Naive thymus-derived CD4-positive, alpha-beta T cell (primary cell): ENCODE results near the gene PLD3. TPM values are rescaled to one million over a fixed set of nuclear protein-coding genes. Genes with fewer than 3 reads are reported as not detected.

Experiments
- ATAC-seq: fragments of 150-1000 bp; cut with Tn5 transposase; 2 replicates; pipeline ENCODE4 v1.10.0; 2021; ENCODE audit warnings: mild to moderate bottlenecking, moderate library complexity
- CTCF ChIA-PET: fragments of 350-600 bp; sonication (Branson Sonifier 250); formaldehyde crosslinking; loops from one replicate; lab custom pipeline; 2021; ENCODE audit warnings: antibody characterized with exemption; lab: Charles Lee
- POLR2A ChIA-PET: fragments of 350-600 bp; sonication (Branson Sonifier 250); formaldehyde crosslinking; loops from one replicate; lab custom pipeline; 2021; ENCODE audit warnings: antibody characterized with exemption, inconsistent platforms; lab: Charles Lee
- DNase-seq, 9 donors: peaks; one replicate each; pipeline versions ENCODE4 v3.0.0 to v3.0.0-alpha.2; 2020 to 2022; ENCODE audit warnings: mixed read lengths in 1 of 9
- H3K27ac ChIP-seq: one replicate; pipeline ENCODE4 v1.7.0; 2013; ENCODE audit warnings: mild to moderate bottlenecking, low read depth, low read length, moderate library complexity
- H3K27me3 ChIP-seq, 2 donors: one replicate each; pipeline ENCODE4 v1.7.0; 2013; ENCODE audit warnings: low read length in 2 of 2, mild to moderate bottlenecking in 2 of 2, moderate library complexity in 2 of 2; ENCODE audit not compliant: control insufficient read depth in 2 of 2, insufficient read depth in 2 of 2
- H3K36me3 ChIP-seq, 3 experiments: 1 replicate in 2 of 3; 2 replicates in 1 of 3; pipeline ENCODE4 v1.7.0; 2013; ENCODE audit warnings: low read length in 3 of 3, mild to moderate bottlenecking in 3 of 3, moderate library complexity in 1 of 3; ENCODE audit not compliant: insufficient read depth in 3 of 3, control insufficient read depth in 2 of 3
- H3K4me1 ChIP-seq, 2 donors: one replicate each; pipeline ENCODE4 v1.7.0; 2013; ENCODE audit warnings: low read length in 2 of 2, mild to moderate bottlenecking in 2 of 2, moderate library complexity in 1 of 2; ENCODE audit not compliant: control insufficient read depth in 2 of 2, insufficient read depth in 2 of 2
- H3K4me3 ChIP-seq: 2 replicates; pipeline ENCODE4 v1.7.0; 2013; ENCODE audit warnings: mild to moderate bottlenecking, low read length
- H3K9me3 ChIP-seq, 3 experiments: 1 replicate in 2 of 3; 2 replicates in 1 of 3; pipeline ENCODE4 v1.7.0; 2013; ENCODE audit warnings: low read length in 3 of 3; ENCODE audit not compliant: control insufficient read depth in 2 of 3
- H3K27ac Mint-ChIP-seq, 9 donors: one replicate each; pipeline ENCODE4 v1.8.0; 2020 to 2022; ENCODE audit warnings: mixed read lengths in 9 of 9, mild to moderate bottlenecking in 8 of 9, moderate library complexity in 5 of 9, inconsistent platforms in 2 of 9
- H3K27me3 Mint-ChIP-seq, 5 donors: one replicate each; pipeline ENCODE4 v1.8.0; 2021 to 2022; ENCODE audit warnings: mixed read lengths in 5 of 5, mild to moderate bottlenecking in 1 of 5
- H3K36me3 Mint-ChIP-seq, 5 donors: one replicate each; pipeline ENCODE4 v1.8.0; 2020 to 2022; ENCODE audit warnings: mixed read lengths in 5 of 5, mild to moderate bottlenecking in 3 of 5, inconsistent platforms in 1 of 5
- H3K4me1 Mint-ChIP-seq, 7 donors: one replicate each; pipeline ENCODE4 v1.8.0; 2020 to 2022; ENCODE audit warnings: mixed read lengths in 7 of 7, mild to moderate bottlenecking in 3 of 7, inconsistent platforms in 1 of 7
- H3K4me3 Mint-ChIP-seq, 10 donors: one replicate each; pipeline ENCODE4 v1.8.0; 2020 to 2022; ENCODE audit warnings: mild to moderate bottlenecking in 10 of 10, mixed read lengths in 10 of 10, moderate library complexity in 6 of 10, inconsistent platforms in 2 of 10
- H3K9me3 Mint-ChIP-seq, 11 donors: one replicate each; pipeline ENCODE4 v1.8.0; 2020 to 2022; ENCODE audit warnings: mixed read lengths in 11 of 11, mild to moderate bottlenecking in 4 of 11, inconsistent platforms in 1 of 11, moderate library complexity in 1 of 11
- intact Hi-C, 2 donors: fragments of 100-400 bp; cut with micrococcal nuclease; formaldehyde crosslinking; loops; one replicate each; pipeline ENCODE4 v1.15.1; 2023
- polyA plus RNA-seq, 2 donors: library from polyadenylated mRNA; unstranded; fragments of 300-500 nt; fragmentation: Illumina TruSeq; gene quantifications; one replicate each; pipeline ENCODE4 v1.2.3, GENCODE V29; 2021
- total RNA-seq, 6 experiments: library from RNA in 5 of 6; stranded (reverse) in 5 of 6; gene quantifications; 1 replicate in 5 of 6; 2 replicates in 1 of 6; pipeline ENCODE4 v1.2.3 and lab custom pipeline; 2021 to 2026

PLD3 gene
- total and polyA plus RNA-seq, 7 experiments from 2014 or later: 60.1 to 137 (median 85.8) TPM

DNA sequence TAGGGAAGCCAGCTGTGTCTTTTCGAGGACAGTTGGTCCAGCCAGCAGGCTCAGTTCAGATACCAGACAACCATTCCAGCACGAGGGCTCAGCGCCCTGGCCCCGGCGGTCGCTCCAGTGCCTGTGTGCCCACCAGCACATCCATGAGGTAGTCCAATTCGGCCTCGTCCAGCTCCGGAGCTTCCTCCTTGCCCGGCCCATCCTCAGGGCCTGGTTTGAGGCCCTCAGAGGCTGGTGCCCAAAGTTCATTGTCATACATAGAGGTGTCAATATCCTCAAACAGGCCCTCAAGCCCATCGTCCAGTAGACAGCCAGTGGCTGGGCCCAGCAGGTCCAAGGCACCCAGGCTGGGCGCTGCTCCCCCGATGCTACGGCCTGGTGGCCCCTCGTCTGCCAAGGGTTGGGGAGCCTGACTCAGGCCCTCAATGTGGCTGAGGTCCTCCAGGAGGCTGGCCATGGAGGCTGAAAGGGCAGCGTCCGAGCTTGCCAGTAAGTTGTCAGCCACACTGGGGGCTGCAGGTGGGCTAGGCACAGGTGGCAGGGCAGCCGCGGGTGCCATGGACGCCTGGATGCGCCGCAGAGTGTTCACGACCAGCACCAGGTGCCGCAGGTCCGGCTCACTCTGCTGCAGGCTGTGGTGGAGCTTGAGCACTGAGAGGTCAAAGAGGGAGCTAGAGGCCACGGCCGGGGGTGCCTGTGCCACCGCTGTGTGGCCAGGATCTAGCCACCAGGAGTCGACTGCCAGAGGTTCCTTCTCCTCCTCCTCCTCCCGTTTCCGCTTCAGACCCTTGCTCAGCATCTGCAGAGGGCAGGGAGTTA is 74.5 kb downstream of the PLD3 start:
- intact Hi-C loops: loop anchor here (10.0 kb wide), 2 partner anchors 292 to 1078 kb away; partner anchors contain the start of genes COQ8B (in 1 of the 2), ITPKC (in 1 of the 2) and SAMD4B (in 1 of the 2)
- ATAC-seq: no peak
- Histone ChIP-seq H3K36me3 (peaks cover 0 to 17% (median 7%) of the 10 kb centered on the region in 3 experiments), H3K27ac (peak overlapping the region; percentile 90), H3K27me3 (no peaks in the 10 kb centered on the region), H3K4me1 (peaks cover 15 to 18% of the 10 kb centered on the region in 2 donors), H3K9me3 (no peaks in the 10 kb centered on the region), H3K4me3 (no peak overlapping the region)
- H3K4me3 Mint-ChIP-seq: peak overlapping the region in 8 of 10 donors; percentile 28 to 93 (median 90)
- peaks cover 12 to 43% (median 37%) of the 10 kb centered on the region in 7 donors for H3K4me1 Mint-ChIP-seq
- peaks cover 0 to 7% (median 4%) of the 10 kb centered on the region in 5 donors for H3K36me3 Mint-ChIP-seq
- H3K27ac Mint-ChIP-seq: peak overlapping the region; percentile 93 to 100 (median 97)
- no peak for DNase-seq
- POLR2A ChIA-PET: interaction anchor here (0.9 to 7.3 kb wide), 8 partner anchors 10 to 43 kb away, joined by 3 to 60 read pairs (median 4); partner anchors contain the start of genes BLVRB, SERTAD3 and SPTBN4
- CTCF ChIA-PET: interaction anchor here (1.3 to 3.3 kb wide), 2 partner anchors 21 to 42 kb away, joined by 4 to 33 read pairs; partner anchors contain the start of genes BLVRB, SERTAD3 and SPTBN4
- peaks cover 0 to 5% (median 0%) of the 10 kb centered on the region in 11 donors for H3K9me3 Mint-ChIP-seq
- H3K27me3 Mint-ChIP-seq: peaks cover 0 to 2% (median 0%) of the 10 kb centered on the region in 5 donors

- peaks cover 12 to 40% (median 33%) of the 10 kb centered on the region in 7 donors for H3K4me1 Mint-ChIP-seq
Observed at GRCh38 chr19:40423938-40424337, 75.4 kb downstream of the PLD3 start.

GRCh38 chr19:40424637-40425449 is 76.3 kb downstream of the PLD3 start:
- Histone ChIP-seq H3K4me1 (peaks cover 15 to 18% of the 10 kb centered on the region in 2 donors), H3K36me3 (peaks cover 0 to 17% (median 7%) of the 10 kb centered on the region in 3 experiments), H3K27ac (peak overlapping the region; percentile 87), H3K9me3 (no peaks in the 10 kb centered on the region), H3K4me3 (peak overlapping the region; percentile 77), H3K27me3 (no peaks in the 10 kb centered on the region)
- peak overlapping the region; percentile 92 to 100 (median 98) for H3K27ac Mint-ChIP-seq
- H3K4me1 Mint-ChIP-seq: peaks cover 12 to 40% (median 26%) of the 10 kb centered on the region in 7 donors
- peaks cover 0 to 7% (median 4%) of the 10 kb centered on the region in 5 donors for H3K36me3 Mint-ChIP-seq
- peaks cover 0 to 2% (median 0%) of the 10 kb centered on the region in 5 donors for H3K27me3 Mint-ChIP-seq
- ATAC-seq: no peak
- POLR2A ChIA-PET: interaction anchor here (0.6 to 7.3 kb wide), 6 partner anchors 8 to 149 kb away, joined by 3 to 60 read pairs (median 4); partner anchors contain the start of genes BLVRB, SERTAD3 and SPTBN4
- CTCF ChIA-PET: interaction anchor here (0.6 to 1.4 kb wide), 3 partner anchors 19 to 1668 kb away, joined by 4 read pairs; partner anchors contain the start of gene SERTAD3
- peaks cover 0 to 3% (median 0%) of the 10 kb centered on the region in 11 donors for H3K9me3 Mint-ChIP-seq
- intact Hi-C loops: loop anchor here (1.0 to 10.0 kb wide), 11 partner anchors 8 to 1080 kb away; partner anchors contain the start of genes AKT2 (in 1 of the 2), BLVRB (in 1 of the 2), COQ8B (in 1 of the 2) and EGLN2 (in 1 of the 2)
- H3K4me3 Mint-ChIP-seq: peak overlapping the region; percentile 90 to 99 (median 96)
- DNase-seq: peak in 1 of 9 donors; percentile 19

More at GRCh38 chr19:40423938-40424337, 75.4 kb downstream of the PLD3 start:
- H3K27ac Mint-ChIP-seq: peak overlapping the region in 8 of 9 donors; percentile 74 to 100 (median 94)
- Histone ChIP-seq H3K4me3 (no peak overlapping the region), H3K36me3 (peaks cover 0 to 17% (median 7%) of the 10 kb centered on the region in 3 experiments), H3K27me3 (no peaks in the 10 kb centered on the region), H3K9me3 (no peaks in the 10 kb centered on the region), H3K27ac (no peak overlapping the region), H3K4me1 (peaks cover 15 to 18% of the 10 kb centered on the region in 2 donors)
- intact Hi-C loops: loop anchor here (10.0 kb wide), 2 partner anchors 291 to 1079 kb away; partner anchors contain the start of genes COQ8B (in 1 of the 2), ITPKC (in 1 of the 2) and SAMD4B (in 1 of the 2)
- peaks cover 0 to 2% (median 0%) of the 10 kb centered on the region in 5 donors for H3K27me3 Mint-ChIP-seq
- POLR2A ChIA-PET: interaction anchor here (1.5 to 7.3 kb wide), 4 partner anchors 9 to 42 kb away, joined by 3 to 60 read pairs (median 26); partner anchors contain the start of genes BLVRB, SERTAD3 and SPTBN4
- CTCF ChIA-PET: interaction anchor here (1.3 to 1.4 kb wide), 2 partner anchors 20 to 211 kb away, joined by 4 read pairs; partner anchors contain the start of gene SERTAD3
- peak overlapping the region; percentile 7 to 98 (median 72) for H3K4me3 Mint-ChIP-seq
- no peak for DNase-seq
- ATAC-seq: no peak
- peaks cover 0 to 7% (median 4%) of the 10 kb centered on the region in 5 donors for H3K36me3 Mint-ChIP-seq
- peaks cover 0 to 4% (median 0%) of the 10 kb centered on the region in 11 donors for H3K9me3 Mint-ChIP-seq

- H3K4me3 Mint-ChIP-seq: peak within 1 kb of the TSS; percentile 90 to 99 (median 96)
- POLR2A ChIA-PET: interaction anchor here (0.5 to 7.3 kb wide), 16 partner anchors 10 to 188 kb away, joined by 3 to 66 read pairs (median 5); partner anchors contain the start of genes BLVRB, C19orf47, PLD3 and SERTAD3
Observed at GRCh38 chr19:40425450-40426287, 77.2 kb downstream of the PLD3 start, which contains the start of gene SERTAD1. Gene SERTAD1, minus strand, starts transcription at chr19:40425992. Its CDS starts 2,446 bp downstream, at chr19:40423546.

More at GRCh38 chr19:40425450-40426287, 77.2 kb downstream of the PLD3 start, which contains the start of gene SERTAD1:
- Mint-ChIP-seq H3K27me3 (peaks cover 0 to 2% (median 0%) of the 10 kb centered on the region in 5 donors), H3K4me1 (peaks cover 12 to 38% (median 24%) of the 10 kb centered on the region in 7 donors), H3K9me3 (peaks cover 0 to 3% (median 0%) of the 10 kb centered on the region in 11 donors), H3K27ac (peak within 1 kb of the TSS; percentile 92 to 100 (median 98)), H3K36me3 (peaks cover 0 to 7% (median 4%) of the 10 kb centered on the region in 5 donors)
- DNase-seq: peak; percentile 99 to 100 (median 100)
- H3K4me1 ChIP-seq: peaks cover 15 to 18% of the 10 kb centered on the region in 2 donors
- H3K27ac ChIP-seq: peak within 1 kb of the TSS; percentile 87
- no peaks in the 10 kb centered on the region for H3K27me3 ChIP-seq
- no peaks in the 10 kb centered on the region for H3K9me3 ChIP-seq
- peaks cover 0 to 17% (median 7%) of the 10 kb centered on the region in 3 experiments for H3K36me3 ChIP-seq
- intact Hi-C loops: loop anchor here (1.0 to 10.0 kb wide), 13 partner anchors 8 to 1081 kb away; partner anchors contain the start of genes ACTMAP (in 1 of the 2), AKT2 (in 1 of the 2), BLVRB (in 1 of the 2) and COQ8B (in 1 of the 2)
- CTCF ChIA-PET: interaction anchor here (1.4 to 1.5 kb wide), 2 partner anchors 40 to 209 kb away, joined by 4 to 6 read pairs; partner anchors contain the start of gene BLVRB
- H3K4me3 ChIP-seq: peak within 1 kb of the TSS; percentile 77
- ATAC-seq: peak; percentile 96
